SK-N-SH (cell line): ENCODE data around the gene TRAPPC6A. TPM values are rescaled to one million over a fixed set of nuclear protein-coding genes. Genes with fewer than 3 reads are reported as not detected.
A peak's percentile ranks its signal among the peaks of the same experiment; 100 is the strongest.

Experiments
- CTCF ChIA-PET: fragments of 300-600, 350-600 bp; formaldehyde crosslinking; extraction: SDS; loops from one replicate; lab custom pipeline; 2021; lab: Yijun Ruan, JAX
- POLR2A ChIA-PET: fragments of 350-600 bp; sonication (Branson Sonifier 250); formaldehyde crosslinking; extraction: SDS; loops from one replicate; lab custom pipeline; 2020; ENCODE audit warnings: antibody characterized with exemption, inconsistent platforms; lab: Yijun Ruan, JAX
- DNase-seq: peaks from one replicate; pipeline ENCODE4 v3.0.0; 2012
- H2AFZ ChIP-seq: fragments of 200-600 bp; sonication (generic); 2 replicates; pipeline ENCODE4 v1.8.1; 2016; ENCODE audit warnings: antibody characterized with exemption, mild to moderate bottlenecking, low read depth
- H3F3A ChIP-seq: fragments of 200-600 bp; sonication (generic); replicated peaks from 2 replicates; pipeline ENCODE3; 2016; ENCODE audit warnings: antibody characterized with exemption, mild to moderate bottlenecking; ENCODE audit not compliant: insufficient read depth
- H3K27ac ChIP-seq, 2 experiments: fragments of 200-500 bp in 1 of 2; fragments of 200-600 bp in 1 of 2; sonication (Bioruptor generic) in 1 of 2; sonication (generic), shearing (Covaris generic) in 1 of 2; 2 replicates each; pipeline versions ENCODE4 v1.5.1 to v1.6.1; 2014 to 2016; ENCODE audit warnings: low read depth in 2 of 2, inconsistent platforms in 1 of 2, low read length in 1 of 2, mild to moderate bottlenecking in 1 of 2, mixed read lengths in 1 of 2
- H3K27me3 ChIP-seq: fragments of 200-600 bp; sonication (generic), shearing (Covaris generic); 2 replicates; pipeline ENCODE4 v1.6.1; 2016; ENCODE audit warnings: mixed run types; ENCODE audit not compliant: insufficient read depth
- H3K36me3 ChIP-seq, 2 experiments: fragments of 200-500 bp in 1 of 2; fragments of 200-600 bp in 1 of 2; sonication (Bioruptor generic) in 1 of 2; sonication (generic) in 1 of 2; replicated peaks in 1 of 2; 2 replicates each; pipeline versions ENCODE3 to v1.5.1; 2014 to 2016; ENCODE audit warnings: low read length in 1 of 2, mild to moderate bottlenecking in 1 of 2; ENCODE audit not compliant: insufficient read depth in 2 of 2, control insufficient read depth in 1 of 2
- H3K4me1 ChIP-seq, 2 experiments: fragments of 200-500 bp in 1 of 2; fragments of 200-600 bp in 1 of 2; sonication (Bioruptor generic) in 1 of 2; sonication (generic), shearing (Covaris generic) in 1 of 2; 2 replicates each; pipeline versions ENCODE4 v1.5.1 to v1.6.1; 2014 to 2016; ENCODE audit warnings: low read depth in 1 of 2, low read length in 1 of 2, mixed run types in 1 of 2; ENCODE audit not compliant: insufficient read depth in 2 of 2, control insufficient read depth in 1 of 2
- H3K4me2 ChIP-seq: fragments of 200-600 bp; sonication (generic), shearing (Covaris generic); 2 replicates; pipeline ENCODE4 v1.6.1; 2017; ENCODE audit warnings: mixed run types
- H3K4me3 ChIP-seq, 2 experiments: fragments of 200-500 bp in 1 of 2; fragments of 200-600 bp in 1 of 2; sonication (Bioruptor generic) in 1 of 2; sonication (generic), shearing (Covaris generic) in 1 of 2; 2 replicates each; pipeline versions ENCODE4 v1.5.1 to v1.8.1; 2014 to 2016; ENCODE audit warnings: low read depth in 2 of 2, inconsistent platforms in 1 of 2, low read length in 1 of 2, mild to moderate bottlenecking in 1 of 2, mixed read lengths in 1 of 2, moderate library complexity in 1 of 2
- H3K79me2 ChIP-seq: fragments of 200-600 bp; sonication (generic); 2 replicates; pipeline ENCODE4 v1.8.1; 2017; ENCODE audit warnings: mild to moderate bottlenecking; ENCODE audit not compliant: insufficient read depth
- H3K9ac ChIP-seq: fragments of 200-600 bp; sonication (generic); 2 replicates; pipeline ENCODE4 v1.6.1; 2017; ENCODE audit warnings: mixed run types
- H3K9me2 ChIP-seq: fragments of 200-600 bp; sonication (generic); 2 replicates; pipeline ENCODE4 v1.6.1; 2017; ENCODE audit warnings: mixed run types
- H3K9me3 ChIP-seq: fragments of 200-600 bp; sonication (generic); 2 replicates; pipeline ENCODE4 v1.6.1; 2017; ENCODE audit warnings: mixed run types, mild to moderate bottlenecking, moderate library complexity
- H4K20me1 ChIP-seq: fragments of 200-600 bp; sonication (generic); 2 replicates; pipeline ENCODE4 v1.6.1; 2017; ENCODE audit warnings: mild to moderate bottlenecking, mixed run types; ENCODE audit not compliant: insufficient read depth
- CHD2 ChIP-seq: fragments of 150-350 bp; IDR thresholded peaks from 2 replicates; pipeline ENCODE4 v1.6.1; 2018; ENCODE audit warnings: low read length; ENCODE audit not compliant: partially characterized antibody
- EP300 ChIP-seq, 2 experiments: IDR thresholded peaks; 2 replicates each; pipeline versions ENCODE4 v1.4.0 to v1.6.1; 2012; ENCODE audit warnings: borderline replicate concordance in 1 of 2, low read depth in 1 of 2, low read length in 1 of 2
- FOXM1 ChIP-seq: IDR thresholded peaks from 2 replicates; pipeline ENCODE4 v1.4.0; 2012; ENCODE audit warnings: low read depth, mild to moderate bottlenecking
- MXI1 ChIP-seq: IDR thresholded peaks from 2 replicates; pipeline ENCODE4 v1.6.1; 2012; ENCODE audit warnings: mild to moderate bottlenecking, low read depth, low read length, improper control_type of control experiment
- NFIC ChIP-seq: IDR thresholded peaks from 2 replicates; pipeline ENCODE4 v1.4.0; 2012; ENCODE audit warnings: borderline replicate concordance
- RXRA ChIP-seq: IDR thresholded peaks from 2 replicates; pipeline ENCODE4 v1.4.0; 2012; ENCODE audit warnings: low read depth, mild to moderate bottlenecking, borderline replicate concordance
- WGBS: methylation state at CpG from one replicate; pipeline ENCODE4 v1.1.6; 2017; ENCODE audit warnings: low lambda C conversion rate; 5-methylcytosine and 5-hydroxymethylcytosine counted together
- polyA plus RNA-seq, 3 experiments: library from polyadenylated mRNA; depleted of rRNA; stranded (reverse); fragments of >200 nt; gene quantifications; 2 replicates each; pipeline ENCODE4 v1.2.3, GENCODE V29; 2012
- TF ChIP-seq, protein P1 (sequence below): IDR thresholded peaks from 2 replicates; pipeline ENCODE4 v1.4.0; 2012; ENCODE audit warnings: low read depth
- TF ChIP-seq, protein P2 (sequence below): fragments of 200-600 bp; sonication (generic); IDR thresholded peaks from 2 replicates; pipeline ENCODE4 v1.6.1; 2017; ENCODE audit warnings: antibody characterized with exemption, mild to moderate bottlenecking, moderate library complexity

TRAPPC6A gene
- polyA plus RNA-seq, 1 of the 3 experiments (the other 2 are of a cell fraction) = 59.0 TPM

DNA sequence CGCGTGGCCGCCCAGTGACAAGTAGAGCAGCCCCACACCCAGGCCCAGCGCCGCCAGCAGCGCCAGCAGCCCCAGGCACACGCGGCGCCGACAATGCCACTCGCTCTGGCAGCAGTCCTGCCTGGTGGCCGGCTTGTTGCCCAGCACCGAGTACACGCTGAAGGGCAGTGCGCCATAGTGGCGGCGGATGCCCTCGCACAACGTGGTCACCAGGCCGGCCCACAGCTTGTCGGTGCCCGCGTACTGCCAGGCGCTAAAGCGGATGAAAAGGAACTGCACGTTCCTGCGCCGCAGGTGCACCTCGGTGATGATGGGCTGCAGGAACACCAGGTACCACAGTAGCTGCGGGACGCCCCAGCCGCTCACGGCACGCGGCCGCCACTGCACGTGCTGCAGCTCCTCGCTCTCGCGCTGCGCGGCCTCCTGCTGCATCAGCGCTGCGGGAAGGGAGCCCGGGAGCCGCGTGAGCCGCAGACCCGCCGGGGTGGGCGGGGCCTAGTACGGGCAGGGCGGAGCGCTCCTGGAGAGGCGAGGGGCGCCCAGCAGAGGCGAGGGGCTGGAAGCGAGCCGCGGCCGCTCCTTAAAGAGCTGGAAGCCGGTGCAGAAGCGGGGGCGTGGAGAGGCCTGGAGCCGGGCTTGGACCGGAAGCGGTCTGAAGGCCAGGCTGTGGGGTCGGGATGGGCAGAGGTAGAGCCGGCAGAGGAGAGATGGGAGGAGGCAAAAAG is 24.5 kb downstream of the TRAPPC6A start:
- TF ChIP-seq MXI1 = 0 out of 2 replicates have a peak, but pooled peaks have one; percentile 42
- TF ChIP-seq FOXM1 = no peak
- TF ChIP-seq, protein P1, sequence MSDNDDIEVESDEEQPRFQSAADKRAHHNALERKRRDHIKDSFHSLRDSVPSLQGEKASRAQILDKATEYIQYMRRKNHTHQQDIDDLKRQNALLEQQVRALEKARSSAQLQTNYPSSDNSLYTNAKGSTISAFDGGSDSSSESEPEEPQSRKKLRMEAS = peak; percentile 53; the same call in 1 of the 2 replicates
- POLR2A ChIA-PET = interaction anchor here (1.0 kb wide), 1 partner anchor 16 kb away, joined by 3 read pairs; no protein-coding TSS in a partner anchor

DNA sequence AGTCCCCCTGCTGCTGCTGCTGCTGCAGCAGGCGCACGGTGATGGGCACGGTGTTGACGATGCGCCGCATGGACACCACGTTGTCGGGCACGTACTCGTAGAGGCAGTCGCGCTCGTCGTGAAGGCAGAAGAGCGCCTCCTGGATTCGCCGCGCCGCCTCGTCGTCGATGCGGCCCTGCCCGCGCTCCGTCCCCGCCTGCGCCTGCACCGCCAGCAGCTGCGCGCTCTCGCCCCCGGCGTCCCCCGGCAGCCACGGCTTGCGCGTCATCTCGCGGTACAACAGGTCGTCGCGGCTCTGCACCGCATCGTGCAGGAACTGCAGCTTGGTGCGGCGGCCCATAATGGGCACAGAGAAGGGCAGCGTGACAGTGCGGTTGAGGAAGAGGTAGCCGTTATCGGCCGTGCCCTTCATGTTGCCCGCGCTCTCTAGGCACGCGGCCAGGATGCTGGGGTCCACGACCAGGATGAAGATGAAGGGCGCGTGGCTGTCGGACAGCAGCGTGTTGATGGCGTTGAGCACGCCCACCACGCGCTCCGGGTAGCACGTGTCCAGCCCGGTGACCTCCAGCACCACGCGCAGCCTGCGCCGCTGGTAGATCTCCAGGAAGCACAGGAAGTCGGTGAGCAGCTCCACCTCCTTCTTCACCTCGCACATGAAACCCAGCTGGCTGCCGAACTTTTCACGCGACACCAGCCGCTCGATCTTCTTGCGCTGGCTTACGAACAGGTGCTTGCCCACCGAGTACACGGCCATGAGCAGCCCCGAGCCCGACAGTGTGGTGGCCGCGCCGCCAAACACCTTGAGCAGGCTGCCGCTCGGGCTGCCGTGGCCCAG is 25.3 kb downstream of the TRAPPC6A start:
- H3K9me2 ChIP-seq = no peaks in the 10 kb centered on the region
- POLR2A ChIA-PET = no interaction called here

More for the DNA sequence above, 24.5 kb downstream of the TRAPPC6A start:
- DNase-seq = peak; percentile 91
- Histone ChIP-seq H3K79me2 (no peaks in the 10 kb centered on the region), H4K20me1 (no peaks in the 10 kb centered on the region), H3K36me3 (no peaks in the 10 kb centered on the region), H3K4me3 (peak overlapping the region in 1 of 2 experiments; percentile 21; a peak in 1 of 4 replicates), H3K27me3 (no peaks in the 10 kb centered on the region; the same call in 1 of the 2 replicates), H3F3A (no peaks in the 10 kb centered on the region), H3K4me1 (peaks cover 0 to 17% of the 10 kb centered on the region in 2 experiments; a peak in 1 of 4 replicates), H3K9me3 (no peaks in the 10 kb centered on the region), H3K9ac (no peak overlapping the region), H3K27ac (no peak overlapping the region), H2AFZ (no peak overlapping the region), H3K9me2 (no peaks in the 10 kb centered on the region), H3K4me2 (no peak overlapping the region)
- WGBS = 23% methylated on average over 21 of the region's 69 CpGs
- CTCF ChIA-PET = interaction anchor here (0.8 to 4.1 kb wide), 8 partner anchors 9 to 186 kb away, joined by 3 to 21 read pairs (median 5); no protein-coding TSS in a partner anchor

More for the DNA sequence above, 25.3 kb downstream of the TRAPPC6A start:
- TF ChIP-seq EP300 (IDR thresholded peaks at IDR 0.05; ENCODE audit: borderline replicate concordance in 1 of 2, low read depth in 1 of 2, low read length in 1 of 2) = no peak
- peak; percentile 25 for TF ChIP-seq CHD2
- TF ChIP-seq NFIC = no peak
- TF ChIP-seq RXRA = no peak
- TF ChIP-seq, protein P2, sequence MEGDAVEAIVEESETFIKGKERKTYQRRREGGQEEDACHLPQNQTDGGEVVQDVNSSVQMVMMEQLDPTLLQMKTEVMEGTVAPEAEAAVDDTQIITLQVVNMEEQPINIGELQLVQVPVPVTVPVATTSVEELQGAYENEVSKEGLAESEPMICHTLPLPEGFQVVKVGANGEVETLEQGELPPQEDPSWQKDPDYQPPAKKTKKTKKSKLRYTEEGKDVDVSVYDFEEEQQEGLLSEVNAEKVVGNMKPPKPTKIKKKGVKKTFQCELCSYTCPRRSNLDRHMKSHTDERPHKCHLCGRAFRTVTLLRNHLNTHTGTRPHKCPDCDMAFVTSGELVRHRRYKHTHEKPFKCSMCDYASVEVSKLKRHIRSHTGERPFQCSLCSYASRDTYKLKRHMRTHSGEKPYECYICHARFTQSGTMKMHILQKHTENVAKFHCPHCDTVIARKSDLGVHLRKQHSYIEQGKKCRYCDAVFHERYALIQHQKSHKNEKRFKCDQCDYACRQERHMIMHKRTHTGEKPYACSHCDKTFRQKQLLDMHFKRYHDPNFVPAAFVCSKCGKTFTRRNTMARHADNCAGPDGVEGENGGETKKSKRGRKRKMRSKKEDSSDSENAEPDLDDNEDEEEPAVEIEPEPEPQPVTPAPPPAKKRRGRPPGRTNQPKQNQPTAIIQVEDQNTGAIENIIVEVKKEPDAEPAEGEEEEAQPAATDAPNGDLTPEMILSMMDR = peak; percentile 21
- TF ChIP-seq, all 33 proteins: peak for 2
- Histone ChIP-seq H3K27me3 (no peaks in the 10 kb centered on the region; the same call in 1 of the 2 replicates), H4K20me1 (no peaks in the 10 kb centered on the region), H3K9ac (no peak overlapping the region), H2AFZ (no peak overlapping the region), H3F3A (no peaks in the 10 kb centered on the region), H3K36me3 (no peaks in the 10 kb centered on the region), H3K79me2 (no peaks in the 10 kb centered on the region), H3K9me3 (no peaks in the 10 kb centered on the region), H3K4me3 (peak overlapping the region in 1 of 2 experiments; percentile 13; a peak in 1 of 4 replicates), H3K4me1 (peaks cover 0 to 17% of the 10 kb centered on the region in 2 experiments; a peak in 1 of 4 replicates), H3K27ac (no peak overlapping the region), H3K4me2 (peak overlapping the region; percentile 37; the same call in 1 of the 2 replicates)
- peak; percentile 80 for DNase-seq
- WGBS = 40% methylated on average over 72 of the region's 91 CpGs
- CTCF ChIA-PET = interaction anchor here (0.8 to 4.1 kb wide), 12 partner anchors 9 to 187 kb away, joined by 3 to 21 read pairs (median 4); no protein-coding TSS in a partner anchor
